ENCODE measurements around the gene DHX8. TPM values are rescaled to one million over a fixed set of nuclear protein-coding genes. Genes with fewer than 3 reads are reported as not detected.

The DHX8 gene
- total RNA-seq, 1 donor from 2014 or later: 44.2 TPM

Other genes with a start within 250 kb of the DHX8 start
- not detected in 2 replicates for gene RNU2-1, start 250.0 kb upstream of the DHX8 start, total RNA-seq
- 0.93 and 1.4 TPM in 2 replicates for gene ARL4D, start 85.0 kb upstream of the DHX8 start, total RNA-seq
- 3.2 and 13.5 TPM in 2 replicates for gene ETV4, start 62.4 kb downstream of the DHX8 start, total RNA-seq
- 0.05 and 1.4 TPM in 2 replicates for gene MEOX1, start 177.9 kb downstream of the DHX8 start, total RNA-seq